Measurements from ENCODE around the gene PTPRN2.
"Not testable (repeated sequence)": the region's sequence is repeated elsewhere in the genome, so short reads cannot be mapped to it uniquely, and the experiment has no call there.

Gene PTPRN2

DNA sequence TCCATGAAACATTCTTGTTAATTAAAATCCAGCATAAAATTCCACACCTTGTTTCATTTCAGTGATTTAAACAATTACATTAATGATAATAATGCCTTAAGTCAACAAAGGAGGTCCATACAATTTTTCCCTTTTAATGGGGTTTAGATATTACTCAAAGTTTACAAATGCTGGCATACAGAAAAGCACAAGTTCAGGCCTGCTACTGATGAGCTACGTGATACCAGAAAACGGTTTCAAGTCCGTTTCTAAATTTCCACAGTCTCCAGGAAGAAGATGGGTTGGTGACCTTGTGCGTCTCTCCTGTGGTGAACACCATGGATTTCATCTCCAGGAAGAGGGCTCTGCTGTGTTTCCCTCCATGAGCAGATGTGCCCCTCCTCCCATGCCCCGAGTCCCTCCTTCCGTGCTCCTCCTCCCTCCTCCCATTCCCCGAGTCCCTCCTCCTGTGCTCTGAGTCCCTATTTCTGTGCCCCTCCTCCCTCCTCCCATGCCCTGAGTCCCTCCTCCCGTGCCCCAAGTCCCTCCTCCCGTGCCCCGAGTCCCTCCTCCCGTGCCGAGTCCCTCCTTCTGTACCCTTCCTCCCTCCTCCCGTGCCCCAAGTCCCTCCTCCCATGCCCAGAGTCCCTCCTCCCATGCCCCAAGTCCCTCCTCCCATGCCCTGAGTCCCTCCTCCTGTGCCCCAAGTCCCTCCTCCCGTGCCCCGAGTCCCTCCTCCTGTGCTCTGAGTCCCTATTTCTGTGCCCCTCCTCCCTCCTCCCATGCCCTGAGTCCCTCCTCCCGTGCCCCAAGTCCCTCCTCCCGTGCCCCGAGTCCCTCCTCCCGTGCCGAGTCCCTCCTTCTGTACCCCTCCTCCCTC lies 201.9 kb downstream of the PTPRN2 start:
- not testable (repeated sequence) for DNase-seq (ENCODE audit: low spot score)

DNA sequence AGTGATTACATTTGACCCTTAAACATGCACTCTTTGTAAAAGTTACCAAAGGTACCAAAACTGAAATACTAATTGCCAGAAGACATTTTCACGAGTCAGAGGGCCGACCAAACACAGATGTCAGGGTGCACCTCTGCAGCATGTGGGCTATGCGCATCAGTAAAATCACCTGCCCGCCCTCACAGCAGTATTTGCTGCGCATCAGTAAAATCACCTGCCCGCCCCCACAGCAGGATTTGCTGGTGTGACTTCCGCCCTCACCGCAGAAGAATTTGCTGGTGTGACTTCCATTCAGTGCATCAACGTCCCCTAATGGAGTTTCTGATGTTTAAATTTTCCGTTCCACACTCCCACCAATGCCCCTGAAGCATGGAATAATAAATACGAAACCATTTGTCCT lies 202.9 kb downstream of the PTPRN2 start:
- DNase-seq (ENCODE audit: low spot score): no peak

DNA sequence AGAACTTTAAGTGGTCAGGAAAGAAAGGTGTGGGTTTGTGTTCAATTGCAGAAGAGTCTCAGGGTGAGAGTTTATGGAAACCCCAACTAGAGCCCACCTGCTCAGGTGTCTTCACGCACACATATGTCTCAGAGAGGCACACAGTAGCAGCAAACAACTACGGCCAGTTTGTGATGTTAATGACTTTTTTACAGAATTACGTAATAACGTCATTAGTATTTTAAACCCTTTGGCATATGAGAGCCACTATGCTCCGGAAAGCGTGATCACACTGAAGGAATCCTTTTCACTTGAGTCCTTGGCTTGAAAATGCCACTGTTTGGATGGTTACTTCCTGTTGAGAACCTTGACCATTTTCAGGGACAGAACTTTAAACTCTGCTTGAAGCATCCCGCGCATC lies 204.0 kb downstream of the PTPRN2 start:
- DNase-seq (ENCODE audit: low spot score): no peak

DNA sequence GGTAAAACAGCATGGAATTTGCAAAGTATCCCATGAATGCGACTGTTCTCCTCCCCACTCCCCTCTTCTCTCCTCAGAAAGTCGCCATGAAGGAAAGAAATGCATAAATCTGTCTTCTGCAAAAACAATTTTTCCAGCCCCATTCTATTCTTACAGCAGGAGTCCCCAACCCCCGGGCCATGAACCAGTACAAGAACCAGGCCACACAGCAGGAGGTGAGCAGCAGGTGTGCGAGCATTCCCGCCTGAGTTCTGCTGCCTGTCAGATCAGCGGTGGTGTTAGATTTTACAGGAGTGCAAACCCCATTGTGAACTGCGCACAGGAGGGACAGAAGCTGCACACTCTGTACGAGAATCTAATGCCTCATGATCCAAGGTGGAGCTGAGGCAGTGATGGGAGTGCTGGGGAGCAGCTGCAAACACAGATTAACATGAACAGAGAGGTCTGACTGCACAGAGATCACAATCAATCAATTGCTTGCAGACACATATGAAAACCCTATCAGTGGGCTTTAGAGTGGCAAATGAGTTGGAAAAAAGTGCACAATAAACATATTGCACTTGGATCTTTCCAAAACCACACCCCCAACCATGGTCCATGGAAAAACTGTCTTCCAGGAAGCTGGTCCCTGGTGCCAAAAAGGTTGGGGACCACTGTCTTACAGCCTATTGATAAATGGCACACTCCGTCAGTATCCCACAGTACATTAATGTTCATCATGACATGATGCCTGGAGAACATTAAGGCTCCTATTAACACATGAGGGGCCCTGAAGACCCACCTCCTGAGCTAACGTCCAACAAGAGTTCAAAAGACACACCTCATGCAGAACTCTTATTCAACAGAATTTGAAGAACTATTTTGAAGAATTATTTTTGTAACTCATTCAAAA lies 205.0 kb downstream of the PTPRN2 start:
- DNase-seq (ENCODE audit: low spot score): no peak

DNA sequence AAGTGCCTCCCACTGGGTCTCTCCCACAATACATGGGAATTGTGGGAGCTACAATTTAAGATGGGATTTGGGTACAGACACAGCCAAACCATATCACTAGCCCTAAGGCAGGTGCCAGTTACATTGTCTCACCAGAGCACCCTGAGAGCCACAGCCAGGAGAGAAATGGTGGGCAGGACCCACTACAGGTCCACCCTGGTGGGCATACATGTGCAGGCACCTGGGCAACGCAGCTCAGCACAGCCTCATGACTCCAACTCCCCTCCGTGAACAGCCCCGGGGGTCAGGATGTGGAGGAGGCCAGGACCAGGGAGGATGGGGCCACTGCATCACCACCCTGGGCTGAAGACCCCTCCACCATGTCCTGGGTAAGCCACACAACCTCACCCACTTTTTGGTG lies 205.7 kb downstream of the PTPRN2 start:
- DNase-seq (ENCODE audit: low spot score): no peak

DNA sequence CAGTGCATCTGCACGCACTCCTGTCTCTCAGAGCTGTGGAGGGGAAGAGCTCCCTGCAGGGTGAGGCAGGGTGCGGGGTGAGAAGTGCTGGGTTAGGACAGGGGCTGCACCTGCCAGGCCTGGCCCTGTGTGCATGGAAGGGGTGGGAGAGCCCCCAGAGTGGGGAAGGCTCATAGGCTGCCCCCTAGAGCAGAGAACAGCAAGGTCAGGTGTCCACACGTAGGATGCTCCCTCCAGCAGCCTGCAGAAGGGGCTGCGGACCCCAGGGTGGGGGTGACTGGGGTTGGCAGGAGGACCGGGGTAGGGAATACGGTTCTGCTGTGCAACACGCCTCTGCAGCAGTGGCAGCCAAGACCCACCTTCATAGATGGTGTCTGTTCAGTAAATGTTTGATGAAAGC lies 208.6 kb downstream of the PTPRN2 start:
- DNase-seq (ENCODE audit: low spot score): no peak

DNA sequence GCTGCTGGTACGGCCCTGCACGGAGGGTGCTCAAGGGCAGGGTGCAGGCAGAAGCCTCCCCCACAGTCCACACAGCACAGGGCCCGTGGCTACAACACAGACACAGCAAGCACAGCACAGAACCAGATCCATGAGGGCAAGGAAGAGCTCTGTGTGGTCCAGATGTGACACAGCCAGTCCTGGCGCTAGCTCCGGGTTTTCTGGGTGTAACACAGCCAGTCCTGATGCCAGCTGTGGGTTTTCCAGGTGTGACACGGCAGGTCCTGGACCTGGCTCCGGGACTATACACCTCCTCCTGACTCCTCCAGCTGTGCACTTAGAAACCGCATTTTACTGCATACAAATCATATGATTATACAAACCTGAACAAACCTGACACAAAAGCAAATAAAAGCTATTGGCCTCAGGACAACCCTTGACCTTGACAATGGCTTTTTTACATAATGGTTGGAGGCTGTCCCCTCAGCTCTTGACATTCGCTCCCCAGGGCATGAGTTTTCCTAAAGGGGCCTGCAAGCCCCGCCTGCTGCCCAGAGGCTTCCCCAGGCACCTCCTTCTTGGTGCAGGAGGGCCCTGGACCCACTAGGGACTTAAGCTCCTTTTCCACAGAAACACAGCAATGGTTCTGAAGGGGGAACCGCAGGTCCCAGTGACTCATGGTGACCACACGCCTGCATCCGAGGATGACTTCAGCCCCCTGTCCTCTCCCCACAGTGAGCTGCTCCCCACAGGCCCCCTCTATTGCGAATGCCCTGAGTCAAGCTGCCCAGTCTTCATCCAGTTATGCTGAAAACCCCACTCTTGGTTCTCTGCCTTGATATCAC lies 209.6 kb downstream of the PTPRN2 start:
- DNase-seq (ENCODE audit: low spot score): no peak

DNA sequence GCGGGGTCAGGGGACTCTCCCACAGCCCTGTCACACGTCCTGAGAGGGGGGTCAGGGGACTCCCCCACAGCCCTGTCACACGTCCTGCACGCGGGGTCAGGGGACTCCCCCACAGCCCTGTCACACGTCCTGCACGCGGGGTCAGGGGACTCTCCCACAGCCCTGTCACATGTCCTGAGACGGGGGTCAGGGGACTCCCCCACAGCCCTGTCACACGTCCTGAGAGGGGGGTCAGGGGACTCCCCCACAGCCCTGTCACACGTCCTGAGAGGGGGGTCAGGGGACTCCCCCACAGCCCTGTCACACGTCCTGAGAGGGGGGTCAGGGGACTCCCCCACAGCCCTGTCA lies 210.8 kb downstream of the PTPRN2 start:
- not testable (repeated sequence) for DNase-seq (ENCODE audit: low spot score)

DNA sequence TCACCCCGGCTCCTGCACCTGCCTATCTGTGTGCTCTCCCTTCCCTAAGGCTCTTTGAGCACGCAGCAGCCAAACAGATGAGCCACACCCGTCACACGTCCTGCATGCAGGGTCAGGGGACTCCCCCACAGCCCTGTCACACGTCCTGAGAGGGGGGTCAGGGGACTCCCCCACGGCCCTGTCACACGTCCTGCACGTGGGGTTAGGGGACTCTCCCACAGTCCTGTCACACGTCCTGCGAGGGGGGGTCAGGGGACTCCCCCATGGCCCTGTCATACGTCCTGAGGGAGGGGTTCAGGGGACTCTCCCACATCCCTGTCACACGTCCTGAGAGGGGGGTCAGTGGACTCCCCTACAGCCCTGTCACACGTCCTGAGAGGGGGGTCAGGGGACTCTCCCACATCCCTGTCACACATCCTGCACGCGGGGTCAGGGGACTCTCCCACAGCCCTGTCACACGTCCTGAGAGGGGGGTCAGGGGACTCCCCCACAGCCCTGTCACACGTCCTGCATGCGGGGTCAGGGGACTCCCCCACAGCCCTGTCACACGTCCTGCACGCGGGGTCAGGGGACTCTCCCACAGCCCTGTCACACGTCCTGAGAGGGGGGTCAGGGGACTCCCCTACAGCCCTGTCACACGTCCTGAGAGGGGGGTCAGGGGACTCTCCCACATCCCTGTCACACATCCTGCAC lies 211.3 kb downstream of the PTPRN2 start:
- DNase-seq (ENCODE audit: low spot score): not testable (repeated sequence)

DNA sequence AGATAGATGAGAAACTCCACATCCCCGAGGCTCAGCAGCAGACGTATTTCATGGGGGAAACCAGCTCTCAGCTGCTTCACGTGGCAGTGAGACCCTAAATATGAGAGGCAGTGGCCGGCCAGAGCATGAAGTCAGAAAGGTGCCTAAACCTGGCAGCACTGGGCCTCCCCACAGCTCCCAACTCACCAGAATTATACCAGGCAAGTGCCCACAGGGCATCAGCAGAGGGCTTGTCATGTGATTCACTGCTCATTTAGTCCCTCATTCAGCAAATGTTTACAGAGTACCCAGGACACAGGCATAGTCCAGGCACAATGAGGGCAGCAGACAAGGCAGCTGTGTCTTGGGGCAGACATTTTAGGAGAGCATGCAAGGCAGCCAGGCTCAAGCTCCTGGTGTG lies 212.6 kb downstream of the PTPRN2 start:
- DNase-seq (ENCODE audit: low spot score): no peak

DNA sequence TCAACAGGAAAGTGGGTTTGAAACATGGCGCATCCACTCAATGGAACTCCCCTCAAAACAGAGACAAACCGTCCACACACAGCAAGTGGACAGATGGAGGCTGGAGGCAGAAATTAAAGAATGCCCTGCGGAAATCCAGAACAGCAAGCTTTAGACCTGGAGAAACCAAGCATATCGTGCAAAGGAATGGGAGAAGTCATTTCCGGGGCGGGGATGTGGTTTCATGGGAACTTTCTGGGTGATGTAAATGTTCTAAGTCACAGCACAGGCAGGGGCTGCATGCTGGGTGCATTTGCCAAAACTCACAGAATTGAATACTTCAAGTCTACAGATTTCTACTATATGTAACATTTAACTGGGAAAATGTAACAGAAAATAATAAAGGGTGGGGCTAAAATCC lies 213.0 kb downstream of the PTPRN2 start:
- no peak for DNase-seq (ENCODE audit: low spot score)

DNA sequence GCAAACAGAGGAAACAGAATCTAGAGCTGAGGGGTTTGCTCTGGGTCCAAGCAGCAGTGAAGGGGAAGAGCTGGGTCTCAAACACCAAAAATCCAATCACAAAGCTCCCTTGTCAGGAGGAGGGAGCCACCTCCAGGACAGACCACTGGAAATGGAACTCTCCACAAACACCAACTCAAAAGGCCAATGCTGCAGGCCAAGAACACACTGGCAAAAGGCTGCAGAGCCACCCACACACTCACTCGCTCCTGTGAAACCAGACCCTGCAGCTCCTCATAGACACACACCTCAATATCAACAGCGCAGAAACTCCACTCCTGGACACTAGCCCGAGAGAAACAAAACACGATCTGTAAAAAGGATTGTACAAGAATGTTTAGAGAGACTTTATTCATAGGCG lies 213.5 kb downstream of the PTPRN2 start:
- no peak for DNase-seq (ENCODE audit: low spot score)

DNA sequence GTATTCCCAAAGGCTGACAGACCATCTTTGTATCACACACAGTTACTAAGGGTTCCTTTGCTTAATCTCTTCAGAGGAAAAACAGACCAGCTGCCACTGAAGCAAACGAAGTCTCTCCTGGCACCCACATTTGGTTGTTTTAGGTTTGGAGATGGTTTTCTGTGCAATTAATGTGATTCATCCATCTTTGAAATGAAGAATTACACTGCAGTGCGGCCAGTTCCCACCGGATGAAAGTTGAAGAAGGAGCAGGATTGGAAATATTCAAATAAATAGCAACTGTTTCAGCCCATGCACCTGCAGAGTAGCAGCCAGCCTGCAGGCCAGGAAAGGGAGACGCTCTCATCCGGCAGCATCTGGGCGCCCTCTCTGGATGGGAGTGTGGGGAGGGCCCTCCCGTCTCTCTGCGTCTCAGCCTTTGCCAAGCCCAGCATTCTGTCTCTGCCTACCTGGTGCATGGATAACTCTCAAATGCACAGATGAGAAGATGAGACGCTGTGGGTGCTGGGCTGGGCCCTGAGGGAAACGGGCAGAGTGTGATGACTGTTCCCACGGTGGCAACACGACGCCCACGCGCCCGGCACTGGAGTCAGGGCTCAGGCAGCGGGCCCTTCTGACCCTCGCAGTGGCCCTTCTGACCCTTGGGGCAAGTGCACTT lies 214.0 kb downstream of the PTPRN2 start:
- DNase-seq (ENCODE audit: low spot score): no peak

DNA sequence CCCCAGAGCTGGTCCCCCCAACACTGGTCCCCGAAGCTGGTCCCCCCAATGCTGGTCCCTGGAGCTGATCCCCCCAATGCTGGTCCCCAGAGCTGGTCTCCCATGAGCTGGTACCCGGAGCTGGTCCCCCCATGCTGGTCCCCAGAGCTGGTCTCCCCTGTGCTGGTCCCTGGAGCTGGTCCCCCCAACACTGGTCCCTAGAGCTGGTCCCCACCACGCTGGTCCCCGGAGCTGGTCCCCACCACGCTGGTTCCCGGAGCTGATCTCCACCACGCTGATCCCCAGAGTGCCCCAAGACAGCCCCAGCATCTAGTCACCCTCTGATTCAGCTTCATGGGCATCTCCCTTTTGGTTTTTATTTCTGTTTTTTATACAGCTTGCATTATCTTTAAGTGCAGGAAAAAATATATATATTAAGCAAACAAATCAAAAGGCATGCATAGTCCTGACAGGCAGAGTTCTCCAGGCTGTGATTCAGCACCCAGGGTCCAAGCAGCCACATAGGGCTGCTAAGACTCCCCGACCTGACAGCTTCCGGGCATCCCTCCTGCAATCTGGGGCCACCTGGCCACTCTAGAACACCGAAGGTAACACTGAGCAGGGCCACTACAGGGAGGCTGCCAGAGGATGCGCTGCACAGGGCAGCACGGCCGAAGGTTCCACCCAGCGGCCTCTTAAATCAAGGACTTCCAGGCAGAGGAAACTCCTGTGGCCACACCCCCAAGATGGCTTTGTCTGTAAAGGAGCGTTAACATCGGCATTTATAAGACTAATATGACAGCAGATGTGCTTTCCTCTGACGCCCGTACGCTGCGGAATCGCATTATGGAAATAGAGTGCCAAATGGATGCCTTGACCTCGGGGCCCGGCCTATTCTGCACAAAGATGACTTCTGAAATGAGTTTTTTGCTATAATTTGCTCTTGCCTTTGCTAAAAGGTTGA lies 215.0 kb downstream of the PTPRN2 start:
- no peak for DNase-seq (ENCODE audit: low spot score)

DNA sequence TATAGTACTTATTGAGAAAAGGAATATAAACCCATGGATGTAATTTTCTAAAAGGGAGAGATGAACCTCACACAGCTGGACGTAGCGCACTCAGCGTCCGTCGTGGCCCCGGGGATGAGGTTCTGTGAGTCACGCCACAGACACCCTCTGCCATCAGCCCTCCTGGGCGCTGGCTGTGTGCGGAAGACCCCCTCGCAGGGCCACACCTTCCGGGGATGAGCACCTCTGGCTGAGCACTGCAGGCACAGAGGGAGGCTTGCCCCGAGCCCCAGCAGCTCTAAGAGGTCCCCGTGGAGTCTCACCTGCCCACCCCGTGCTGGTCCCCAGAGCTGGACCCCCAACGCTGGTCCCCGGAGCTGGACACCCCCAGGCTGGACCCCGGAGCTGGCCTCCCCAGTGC lies 215.8 kb downstream of the PTPRN2 start:
- DNase-seq (ENCODE audit: low spot score): no peak

DNA sequence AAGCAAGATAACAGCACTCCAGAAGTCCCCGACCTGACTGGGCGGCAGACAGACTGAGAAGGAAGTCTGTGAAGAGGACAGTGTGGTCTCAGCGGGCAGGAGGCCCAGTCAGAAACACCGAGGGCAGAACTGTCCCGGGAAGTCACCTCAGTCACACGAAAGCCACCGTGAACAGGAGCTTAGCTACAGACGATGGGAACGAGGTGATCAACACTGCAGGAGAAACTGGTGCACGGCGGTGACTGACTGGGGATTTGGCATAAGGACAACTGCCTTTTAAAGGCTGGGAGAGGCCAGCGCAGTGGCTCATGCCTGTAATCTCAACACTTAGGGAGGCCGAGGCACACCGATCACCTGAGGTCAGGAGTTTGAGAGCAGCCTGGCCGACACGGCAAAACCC lies 217.8 kb downstream of the PTPRN2 start:
- no peak for DNase-seq (ENCODE audit: low spot score)

DNA sequence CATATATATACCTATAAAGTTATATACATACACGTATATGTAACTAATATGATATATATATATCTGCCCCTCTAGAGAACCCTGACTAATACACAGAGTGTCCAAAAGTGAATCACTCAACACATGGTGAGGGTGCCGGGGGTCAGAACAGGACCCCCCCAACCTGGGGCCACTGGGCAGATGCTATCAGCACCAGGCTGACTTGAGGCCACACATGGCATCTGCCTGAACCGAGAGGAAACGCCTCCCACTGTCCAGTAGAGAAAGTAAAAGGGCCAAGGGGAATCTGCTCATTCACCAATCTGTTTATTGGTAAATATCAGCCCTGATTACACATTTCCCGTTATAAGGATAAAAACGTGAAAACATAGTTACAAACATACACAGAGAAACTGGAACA lies 218.3 kb downstream of the PTPRN2 start:
- no peak for DNase-seq (ENCODE audit: low spot score)

DNA sequence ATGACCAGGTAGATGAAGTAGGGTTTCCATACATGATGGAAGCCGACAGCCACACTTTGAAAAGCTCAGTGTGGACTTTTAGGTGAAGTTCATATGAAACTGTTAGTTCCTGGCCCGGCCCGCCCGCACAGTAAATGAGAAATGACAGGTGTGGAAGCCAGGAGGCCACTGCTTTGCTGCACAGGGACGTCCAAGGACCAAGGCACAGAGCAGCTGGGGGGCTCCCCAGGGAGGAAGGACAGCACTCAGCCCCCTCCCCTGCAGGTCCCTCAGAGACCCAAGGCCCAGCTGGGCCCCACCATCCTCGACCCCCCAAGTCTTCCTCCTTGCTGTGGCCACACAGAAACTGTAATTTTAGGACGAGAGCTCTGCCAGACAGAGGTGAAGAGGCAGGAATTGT lies 219.2 kb downstream of the PTPRN2 start:
- no peak for DNase-seq (ENCODE audit: low spot score)

DNA sequence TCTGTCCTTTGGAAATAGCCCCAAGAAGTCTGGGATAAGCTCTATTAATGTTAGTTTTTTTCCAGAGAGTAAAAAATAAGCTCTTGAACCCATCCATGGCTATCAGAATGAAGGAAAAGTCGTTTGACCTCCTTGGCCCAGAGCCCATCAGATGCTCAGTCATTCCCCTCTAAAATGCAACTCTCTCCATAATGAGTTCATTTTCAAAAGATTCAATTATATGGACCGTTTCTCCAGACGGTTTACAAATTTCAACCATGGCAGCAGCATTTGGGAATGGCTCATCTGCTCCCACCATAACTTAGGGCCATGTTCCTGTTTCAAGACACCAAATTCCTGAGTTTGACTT lies 220.0 kb downstream of the PTPRN2 start:
- DNase-seq (ENCODE audit: low spot score): no peak

DNA sequence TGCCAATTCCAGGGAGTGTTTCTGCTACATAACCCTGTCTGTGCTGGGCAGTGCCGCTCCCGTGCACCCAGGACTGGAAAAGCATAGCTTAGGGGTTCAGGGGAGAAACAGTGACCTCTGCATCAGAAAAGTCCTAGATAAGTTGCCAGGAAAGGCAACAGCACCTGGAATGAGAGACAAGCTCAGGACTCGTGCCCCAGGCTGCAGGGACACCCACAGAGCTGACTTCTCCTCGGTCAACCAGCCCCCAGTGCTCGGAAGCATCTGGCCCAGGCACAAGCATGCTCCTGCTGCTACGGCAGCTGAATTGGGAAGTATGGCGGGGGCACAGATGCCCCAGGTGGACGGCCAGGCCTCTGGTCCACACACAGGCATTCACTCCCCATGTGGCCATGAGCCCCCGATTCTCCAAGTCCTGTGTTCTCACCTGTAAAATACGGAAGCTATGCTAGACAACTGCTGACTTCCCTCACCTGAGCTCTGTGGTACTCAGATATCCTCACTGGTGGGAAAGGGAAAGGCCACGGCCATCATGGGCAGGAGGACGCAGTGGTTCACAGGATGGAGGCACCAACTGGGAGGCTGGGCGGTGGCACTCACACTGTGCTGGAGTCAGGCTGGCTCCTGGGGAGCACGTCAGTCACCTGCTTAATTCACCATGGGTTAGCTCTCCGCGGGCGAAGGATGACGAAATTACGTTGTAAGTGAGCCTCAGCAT lies 220.5 kb downstream of the PTPRN2 start:
- no peak for DNase-seq (ENCODE audit: low spot score)

Data from D341Med (cell line).